DMS 273 (cell line): ENCODE data around the gene SRCAP.
"Not testable (repeated sequence)": the region's sequence is repeated elsewhere in the genome, so short reads cannot be mapped to it uniquely, and the experiment has no call there.

ENCODE experiments used
- DNase-seq: peaks from one replicate; lab custom pipeline; 2025; ENCODE audit not compliant: unreplicated experiment; lab: John Stamatoyannopoulos, UW

SRCAP gene

GRCh38 chr16:30697264-30698138 is 1.5 kb upstream of the SRCAP start:
- peak; percentile 99 for DNase-seq

DNA sequence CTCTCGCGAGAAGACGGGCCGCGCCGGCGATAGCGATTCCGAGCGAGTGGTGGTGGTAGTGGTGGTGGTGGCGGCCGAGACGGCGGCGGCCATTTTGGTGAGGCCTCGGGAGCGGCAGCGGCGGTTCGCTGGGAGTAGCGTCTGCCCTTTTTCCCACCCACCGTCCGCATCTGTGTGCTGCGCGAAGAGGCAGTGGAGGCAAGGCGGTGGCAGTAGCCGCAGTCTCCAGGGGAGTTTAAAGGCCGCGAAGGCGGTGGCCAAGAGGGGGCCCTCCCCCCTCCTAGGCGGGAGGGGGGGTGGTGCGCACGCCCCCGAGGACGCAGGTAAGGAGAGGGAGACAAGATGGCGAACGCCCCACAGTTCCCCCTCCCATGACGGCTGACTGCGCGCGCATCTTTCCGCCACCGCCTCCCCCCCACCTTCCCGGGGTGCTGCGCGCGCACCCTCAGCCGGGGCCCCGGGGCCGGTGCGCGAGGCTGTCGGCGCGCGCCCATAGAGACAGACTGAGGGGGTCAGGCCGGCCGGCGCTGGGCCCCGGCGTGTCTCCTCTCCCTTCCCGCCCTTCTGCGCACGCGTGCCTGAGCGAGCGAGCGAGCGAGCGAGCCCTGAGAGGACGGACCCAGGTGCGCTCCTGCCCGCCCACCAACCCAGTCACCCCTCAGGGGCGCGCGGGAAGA is 694 bp upstream of the SRCAP start:
- DNase-seq, result peak; percentile 97

GRCh38 chr16:30699615-30700099 is 686 bp downstream of the SRCAP start:
- no peak for DNase-seq

- DNase-seq, result no peak
These were observed 1.5 kb downstream of the SRCAP start for GRCh38 chr16:30700491-30700890.

DNA sequence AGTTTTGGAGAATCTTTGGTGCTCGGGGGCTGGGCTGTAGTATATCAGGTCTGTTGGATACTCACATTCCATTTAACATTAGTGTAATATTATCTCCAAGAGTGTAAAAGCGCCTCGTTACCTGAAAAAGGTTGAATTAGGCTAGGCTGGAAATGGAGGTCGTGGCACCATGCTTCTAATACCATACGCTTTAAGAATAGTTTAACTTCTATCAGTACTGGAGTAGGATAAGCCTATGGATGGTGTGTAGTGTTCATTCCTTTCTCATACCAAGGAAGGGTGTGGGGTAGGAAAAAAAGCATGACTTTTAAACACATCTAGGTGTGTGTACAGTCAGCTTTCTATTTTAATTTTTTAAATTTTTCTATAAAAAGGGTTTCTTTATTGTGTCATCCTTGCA is 2.0 kb downstream of the SRCAP start:
- no peak for DNase-seq

- not testable (repeated sequence) for DNase-seq
These were observed 4.1 kb downstream of the SRCAP start for GRCh38 chr16:30703071-30703470.

- no peak for DNase-seq
These were observed 5.0 kb downstream of the SRCAP start for GRCh38 chr16:30703971-30704370.

DNA sequence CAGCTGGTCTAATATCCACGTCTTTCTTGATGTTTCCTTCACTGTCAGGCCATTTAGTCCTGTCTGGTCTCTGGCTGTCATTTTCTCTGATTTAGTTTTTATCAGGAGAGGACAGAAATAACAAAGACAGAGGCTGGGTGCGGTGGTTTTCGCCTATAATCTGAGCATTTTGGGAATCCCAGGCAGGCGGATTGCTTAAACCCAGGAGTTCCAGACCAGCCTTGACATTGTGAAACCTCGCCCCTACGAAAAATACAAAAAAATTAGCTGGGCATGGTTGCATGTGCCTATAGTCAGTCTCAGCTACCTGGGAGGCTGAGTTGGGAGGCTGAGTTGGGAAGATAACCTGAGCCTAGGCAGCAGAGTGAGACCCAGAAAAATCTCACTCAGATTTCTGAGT is 7.1 kb downstream of the SRCAP start:
- no peak for DNase-seq

GRCh38 chr16:30710971-30711370 is 12.0 kb downstream of the SRCAP start:
- no peak for DNase-seq

GRCh38 chr16:30711712-30712111 is 12.7 kb downstream of the SRCAP start:
- DNase-seq, result no peak

- no peak for DNase-seq
These were observed 16.9 kb downstream of the SRCAP start for GRCh38 chr16:30715750-30716445.

- no peak for DNase-seq
These were observed 21.1 kb downstream of the SRCAP start for GRCh38 chr16:30720086-30720485.

DNA sequence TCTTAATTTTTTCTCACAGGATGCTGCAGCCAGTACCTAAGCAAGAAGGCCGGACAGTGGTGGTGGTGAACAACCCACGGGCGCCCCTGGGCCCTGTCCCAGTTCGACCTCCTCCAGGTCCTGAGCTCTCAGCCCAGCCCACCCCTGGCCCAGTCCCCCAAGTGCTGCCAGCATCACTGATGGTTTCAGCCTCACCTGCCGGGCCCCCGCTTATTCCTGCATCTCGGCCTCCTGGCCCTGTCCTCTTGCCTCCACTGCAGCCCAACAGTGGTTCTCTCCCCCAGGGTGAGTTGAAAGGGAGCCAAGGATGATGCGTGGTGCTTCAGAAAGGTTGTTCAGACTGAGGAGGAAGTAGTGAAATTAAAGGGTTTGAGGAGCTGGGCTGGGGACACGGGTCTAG is 21.7 kb downstream of the SRCAP start:
- no peak for DNase-seq

DNA sequence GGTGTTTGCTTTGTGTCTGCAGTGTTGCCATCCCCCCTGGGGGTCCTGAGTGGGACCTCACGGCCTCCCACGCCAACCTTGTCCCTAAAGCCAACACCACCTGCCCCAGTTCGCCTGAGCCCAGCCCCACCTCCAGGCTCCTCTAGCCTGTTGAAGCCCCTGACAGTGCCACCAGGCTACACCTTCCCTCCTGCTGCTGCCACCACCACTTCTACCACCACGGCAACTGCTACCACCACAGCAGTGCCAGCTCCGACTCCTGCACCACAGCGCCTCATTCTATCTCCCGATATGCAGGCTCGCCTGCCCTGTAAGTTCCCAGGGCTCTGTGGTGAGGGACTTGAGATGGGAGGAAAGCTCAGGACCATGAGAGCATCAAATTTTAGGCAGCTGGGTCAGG is 22.2 kb downstream of the SRCAP start:
- DNase-seq, result no peak

- no peak for DNase-seq
These were observed 22.6 kb downstream of the SRCAP start for GRCh38 chr16:30721606-30722005.

- DNase-seq, result no peak
These were observed 23.5 kb downstream of the SRCAP start for GRCh38 chr16:30722443-30722842.

GRCh38 chr16:30722916-30723315 is 23.9 kb downstream of the SRCAP start:
- DNase-seq, result no peak

DNA sequence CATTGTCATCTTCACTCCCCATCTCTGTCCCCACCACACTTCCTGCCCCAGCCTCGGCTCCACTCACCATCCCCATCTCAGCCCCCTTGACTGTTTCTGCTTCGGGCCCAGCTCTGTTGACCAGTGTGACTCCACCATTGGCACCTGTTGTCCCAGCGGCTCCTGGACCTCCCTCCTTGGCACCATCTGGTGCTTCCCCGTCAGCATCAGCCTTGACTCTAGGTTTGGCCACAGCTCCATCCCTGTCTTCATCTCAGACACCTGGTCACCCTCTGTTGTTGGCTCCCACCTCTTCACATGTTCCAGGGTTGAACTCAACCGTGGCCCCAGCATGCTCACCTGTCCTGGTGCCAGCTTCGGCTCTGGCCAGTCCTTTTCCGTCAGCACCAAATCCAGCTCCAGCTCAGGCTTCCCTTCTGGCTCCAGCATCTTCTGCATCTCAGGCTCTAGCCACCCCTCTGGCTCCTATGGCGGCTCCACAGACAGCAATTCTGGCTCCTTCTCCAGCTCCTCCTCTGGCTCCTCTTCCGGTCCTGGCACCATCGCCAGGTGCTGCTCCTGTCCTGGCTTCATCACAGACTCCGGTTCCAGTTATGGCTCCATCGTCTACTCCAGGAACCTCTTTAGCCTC is 24.9 kb downstream of the SRCAP start:
- DNase-seq, result no peak

DNA sequence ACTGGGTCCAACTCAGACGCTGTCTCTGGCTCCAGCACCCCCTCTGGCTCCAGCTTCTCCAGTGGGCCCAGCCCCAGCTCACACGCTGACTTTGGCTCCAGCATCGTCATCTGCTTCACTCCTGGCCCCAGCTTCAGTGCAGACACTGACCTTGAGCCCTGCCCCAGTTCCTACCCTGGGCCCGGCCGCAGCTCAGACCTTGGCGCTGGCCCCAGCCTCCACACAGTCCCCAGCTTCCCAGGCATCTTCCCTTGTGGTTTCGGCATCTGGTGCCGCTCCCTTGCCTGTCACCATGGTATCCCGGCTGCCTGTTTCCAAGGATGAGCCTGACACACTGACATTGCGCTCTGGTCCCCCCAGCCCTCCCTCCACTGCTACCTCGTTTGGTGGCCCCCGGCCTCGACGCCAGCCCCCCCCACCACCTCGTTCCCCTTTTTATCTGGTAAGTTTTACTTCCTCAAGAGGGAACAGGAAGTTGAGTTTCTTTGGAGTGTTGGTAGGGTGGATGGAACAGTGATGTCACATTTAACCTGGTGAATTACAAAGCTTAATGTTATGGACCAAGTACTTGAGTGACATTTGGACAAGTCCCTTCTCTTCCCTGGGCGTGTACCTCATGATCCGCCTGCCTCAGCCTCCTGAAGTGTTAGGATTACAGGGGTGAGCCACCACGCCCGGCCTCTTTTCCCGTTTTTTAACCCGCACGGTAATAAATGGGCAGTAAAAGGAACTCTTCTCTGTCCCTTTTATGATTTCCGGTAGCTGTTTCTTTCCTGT is 25.9 kb downstream of the SRCAP start:
- no peak for DNase-seq

GRCh38 chr16:30725418-30725792 is 26.4 kb downstream of the SRCAP start:
- no peak for DNase-seq

DNA sequence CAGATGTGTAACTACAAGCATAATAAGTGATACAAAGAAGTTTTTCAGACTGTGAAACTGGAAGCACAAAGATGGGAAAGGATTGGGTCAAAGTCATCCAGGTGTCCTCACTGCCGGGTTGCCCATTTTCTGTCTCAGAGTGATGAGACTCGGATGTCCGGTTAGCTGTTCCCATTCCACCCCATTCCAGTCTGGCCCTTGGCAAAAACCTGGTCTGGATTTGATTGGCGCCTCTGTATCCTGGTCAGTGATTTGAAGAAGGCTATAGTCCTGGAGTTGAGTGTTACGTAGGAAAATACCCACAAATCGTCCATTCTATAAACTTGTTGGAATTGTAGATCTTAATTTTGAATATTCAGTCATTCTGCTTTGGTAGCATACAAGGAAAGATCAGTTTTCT is 29.4 kb downstream of the SRCAP start:
- DNase-seq, result no peak
